HG03025 (cell line): ENCODE data around the gene C2orf66.

ENCODE experiments used
- ATAC-seq: cut with Tn5 transposase; IDR thresholded peaks from one replicate; pipeline ENCODE4 v1.9.1; 2021; ENCODE audit warnings: mild to moderate bottlenecking, moderate library complexity; ENCODE audit not compliant: unreplicated experiment, low FRiP score

The C2orf66 gene

GRCh38 chr2:196809260-196809659, at the start of gene C2orf66:
TSS of gene C2orf66 (minus strand) at chr2:196809355. CDS start at chr2:196809336, 19 bp downstream.
- ATAC-seq = no peak

- no peak for ATAC-seq
Observed at GRCh38 chr2:196854629-196855028, 45.5 kb upstream of the C2orf66 start.

DNA sequence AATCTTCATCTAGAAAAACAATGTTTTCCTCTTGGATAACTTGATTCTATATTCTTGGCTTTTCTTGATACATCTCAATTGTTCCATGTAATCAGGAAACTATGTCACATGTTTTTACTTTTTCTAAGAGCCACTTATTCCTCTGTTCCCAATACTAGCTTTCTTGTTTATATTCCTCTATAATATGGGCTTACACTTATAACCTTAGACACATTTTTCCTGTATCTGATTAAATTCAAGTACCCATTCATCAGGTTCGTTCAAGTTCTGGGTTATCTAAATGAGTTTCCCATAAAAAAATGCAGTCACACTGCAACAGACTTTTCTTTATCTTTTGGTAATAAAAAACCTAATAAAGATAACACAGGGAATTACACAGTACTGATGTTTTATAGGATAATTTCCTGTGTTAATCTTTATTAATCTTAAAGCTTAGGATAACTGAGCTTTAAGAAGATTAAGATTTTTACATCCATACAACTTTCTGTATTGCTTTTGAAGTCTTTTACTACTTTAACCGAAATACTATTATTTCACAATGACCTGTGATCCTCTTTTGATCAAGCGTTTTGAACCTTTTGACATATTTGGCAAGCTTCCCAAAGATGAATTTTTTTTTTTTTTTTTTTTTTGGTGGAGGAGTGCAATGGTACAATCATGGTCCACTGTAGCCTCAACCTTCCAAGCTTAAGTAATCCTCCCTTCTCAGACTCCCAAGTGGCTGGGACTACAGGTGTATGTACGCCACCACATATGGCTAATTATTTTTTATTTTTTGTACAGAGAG, 44.3 kb upstream of the C2orf66 start:
- ATAC-seq = no peak

DNA sequence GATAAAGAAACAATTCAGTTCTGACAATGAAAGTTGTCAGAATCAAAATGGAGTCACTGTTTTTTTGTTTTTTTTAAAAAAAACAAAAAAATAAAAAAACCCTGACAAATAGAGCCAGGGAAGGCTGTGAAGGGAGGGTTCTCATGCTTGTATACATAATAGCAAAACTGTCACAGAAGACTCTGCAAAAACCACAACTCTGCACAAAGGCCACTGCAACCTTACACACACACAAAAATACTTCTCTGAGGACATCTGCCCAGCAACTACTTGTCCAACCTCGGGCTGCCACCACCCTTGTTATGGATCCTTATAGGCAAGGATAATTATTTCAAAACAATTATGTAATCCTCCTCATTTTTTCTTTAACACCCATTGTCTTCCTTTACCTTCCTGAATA, 41.9 kb upstream of the C2orf66 start:
- ATAC-seq = no peak

GRCh38 chr2:196849895-196850294, 40.7 kb upstream of the C2orf66 start:
- ATAC-seq = no peak

GRCh38 chr2:196846295-196846694, 37.1 kb upstream of the C2orf66 start:
- no peak for ATAC-seq

GRCh38 chr2:196845371-196845770, 36.2 kb upstream of the C2orf66 start:
- no peak for ATAC-seq

- ATAC-seq = no peak
Observed at GRCh38 chr2:196840171-196840570, 31.0 kb upstream of the C2orf66 start.

- no peak for ATAC-seq
Observed at GRCh38 chr2:196839574-196839973, 30.4 kb upstream of the C2orf66 start.

DNA sequence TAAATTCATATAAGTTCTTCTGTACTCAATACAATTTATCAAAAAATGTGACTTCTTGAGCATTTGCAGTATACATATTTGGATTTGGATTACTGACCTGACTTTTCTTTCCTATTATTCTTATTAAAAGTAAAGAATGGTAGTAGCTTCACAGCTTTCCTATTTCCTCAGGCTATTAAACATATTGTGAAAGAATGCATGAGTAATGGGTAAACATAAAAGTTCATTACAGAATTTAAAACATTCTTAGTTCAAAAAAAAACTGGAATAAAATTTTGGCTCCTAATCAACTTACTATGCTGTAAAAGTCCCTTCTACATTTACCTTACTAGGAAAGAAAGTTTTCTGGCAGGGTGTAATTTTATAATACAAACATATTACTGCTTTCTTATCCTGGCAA, 27.3 kb upstream of the C2orf66 start:
- ATAC-seq = no peak

GRCh38 chr2:196830701-196831100, 21.5 kb upstream of the C2orf66 start:
- ATAC-seq = no peak

DNA sequence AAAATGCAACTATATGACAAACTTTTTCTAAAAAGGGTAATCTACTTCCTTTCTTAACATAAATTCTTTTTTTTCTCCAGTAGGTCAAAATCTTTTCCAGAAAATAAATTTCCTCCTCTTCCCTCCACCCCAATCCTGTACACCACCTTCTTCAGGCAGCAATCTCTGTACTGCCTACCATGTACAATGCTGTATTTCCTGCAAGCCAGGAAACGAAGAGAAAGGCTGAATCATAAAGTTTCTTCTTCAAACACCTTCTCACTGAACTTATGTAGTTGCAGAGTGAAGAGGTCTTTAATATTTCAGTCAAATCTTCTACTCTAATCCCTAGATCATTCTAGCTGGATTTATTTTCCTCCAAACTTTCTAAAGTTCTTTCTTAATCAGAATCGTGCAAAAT, 18.2 kb upstream of the C2orf66 start:
- ATAC-seq = no peak

- no peak for ATAC-seq
Observed at GRCh38 chr2:196823750-196824522, 14.8 kb upstream of the C2orf66 start.

GRCh38 chr2:196821195-196821594, 12.0 kb upstream of the C2orf66 start:
- no peak for ATAC-seq

- ATAC-seq = no peak
Observed at GRCh38 chr2:196808083-196808665, 981 bp downstream of the C2orf66 start.

DNA sequence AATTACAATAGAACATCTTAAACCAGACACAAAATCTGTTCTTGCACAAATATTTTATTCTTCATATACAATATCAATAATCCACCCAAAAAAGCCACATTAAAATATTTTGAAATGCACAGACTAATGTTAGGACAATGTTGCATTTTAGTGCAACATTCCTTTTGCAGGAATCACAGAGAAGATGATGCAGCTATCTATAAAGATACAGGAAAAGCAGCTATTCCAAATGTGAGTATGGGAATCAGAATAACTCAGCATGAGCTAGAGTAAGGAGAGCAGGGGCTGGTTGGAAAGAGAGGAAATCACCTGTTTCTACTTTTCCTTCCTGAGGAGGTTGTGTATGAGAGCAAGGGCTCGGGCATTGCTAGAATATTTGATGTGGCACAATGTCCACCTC, 4.8 kb downstream of the C2orf66 start:
- no peak for ATAC-seq

GRCh38 chr2:196802401-196802800, 6.8 kb downstream of the C2orf66 start:
- no peak for ATAC-seq

DNA sequence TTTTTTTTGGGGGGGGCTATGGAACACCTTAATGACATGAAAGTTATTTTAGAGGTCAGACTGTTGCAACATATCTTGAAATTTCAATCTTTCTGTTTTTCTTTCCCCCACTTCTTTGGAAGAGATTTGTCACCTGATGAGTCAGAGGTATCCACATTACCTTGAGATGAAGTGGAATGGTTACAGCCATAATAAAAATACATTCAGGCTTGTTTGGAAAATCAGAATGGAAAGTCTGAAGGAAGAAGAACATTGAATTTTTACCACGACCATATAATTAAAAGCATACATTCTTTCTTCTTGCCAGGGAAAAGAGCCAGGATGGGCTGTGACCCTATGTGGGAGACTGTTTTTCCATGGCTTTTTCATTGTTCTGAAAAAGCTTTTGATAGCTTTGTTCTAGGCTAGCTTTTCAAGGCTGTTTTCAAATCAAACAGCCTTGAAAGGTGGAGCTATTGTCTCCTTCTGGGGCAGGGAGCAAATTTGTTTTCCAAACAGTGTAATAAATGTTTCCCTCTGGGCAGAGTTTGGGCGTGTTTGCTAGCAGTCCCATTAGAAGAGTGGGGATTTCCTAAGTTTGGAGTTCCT, 7.4 kb downstream of the C2orf66 start:
- no peak for ATAC-seq

DNA sequence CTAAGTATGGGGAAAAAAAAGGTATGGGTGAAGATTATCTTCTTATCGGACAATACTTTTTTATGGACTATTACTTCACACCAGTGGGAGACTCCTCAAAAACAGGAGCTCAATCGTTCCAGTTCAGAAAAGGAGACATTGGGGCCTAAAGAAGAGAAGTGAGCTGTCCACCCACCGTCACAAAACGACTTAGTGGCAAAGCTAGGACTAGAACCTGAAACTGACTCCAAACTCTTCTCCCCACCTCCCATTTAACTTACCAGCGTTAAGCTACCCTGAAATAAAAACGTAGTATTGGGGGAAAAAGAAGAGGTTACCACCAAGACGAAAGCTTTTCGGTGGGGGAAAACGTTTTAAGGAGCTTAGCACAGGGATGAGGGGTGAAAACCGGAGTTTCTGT, 10.2 kb downstream of the C2orf66 start:
- ATAC-seq = peak; percentile 3

DNA sequence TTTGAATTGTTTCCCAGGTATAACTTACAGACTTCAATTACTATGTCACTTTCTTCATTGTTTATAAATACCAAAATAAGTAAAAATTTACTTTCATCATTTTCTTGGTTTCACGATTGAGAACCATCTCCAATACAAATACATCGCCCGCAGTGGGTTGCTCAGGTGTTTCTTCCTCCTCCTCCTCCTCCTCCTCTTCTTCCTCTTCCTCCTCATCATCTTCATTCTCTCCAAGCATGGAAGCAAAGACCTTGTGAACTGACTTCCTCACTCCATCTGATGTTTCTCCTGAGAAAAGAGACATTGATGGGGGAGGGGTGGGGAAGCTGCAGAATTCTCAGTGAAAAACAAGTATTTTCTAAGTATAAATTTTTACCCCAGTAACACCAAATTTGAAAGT, 16.3 kb downstream of the C2orf66 start:
- ATAC-seq = no peak

GRCh38 chr2:196783431-196784094, 25.6 kb downstream of the C2orf66 start:
- peak; percentile 66 for ATAC-seq
